ENCODE measurements around the gene FTCD.

GRCh38 chr21:46156678-46157077, 1.3 kb upstream of the FTCD start:
- TF ChIP-seq CTCF (conservative IDR thresholded peaks at IDR 0.05; ENCODE audit: low read depth, low read length) (no peak), RCOR1 (IDR thresholded peaks at IDR 0.05; ENCODE audit: insufficient replicate concordance, low read length) (no peak)
- TF ChIP-seq, protein P1, sequence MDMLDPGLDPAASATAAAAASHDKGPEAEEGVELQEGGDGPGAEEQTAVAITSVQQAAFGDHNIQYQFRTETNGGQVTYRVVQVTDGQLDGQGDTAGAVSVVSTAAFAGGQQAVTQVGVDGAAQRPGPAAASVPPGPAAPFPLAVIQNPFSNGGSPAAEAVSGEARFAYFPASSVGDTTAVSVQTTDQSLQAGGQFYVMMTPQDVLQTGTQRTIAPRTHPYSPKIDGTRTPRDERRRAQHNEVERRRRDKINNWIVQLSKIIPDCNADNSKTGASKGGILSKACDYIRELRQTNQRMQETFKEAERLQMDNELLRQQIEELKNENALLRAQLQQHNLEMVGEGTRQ (IDR thresholded peaks at IDR 0.05; ENCODE audit: low read depth, low read length): no peak
